HG03045 (cell line): ENCODE data around the gene WDR54.
"Not testable (repeated sequence)": the region's sequence is repeated elsewhere in the genome, so short reads cannot be mapped to it uniquely, and the experiment has no call there.

Source experiments
- ATAC-seq: cut with Tn5 transposase; IDR thresholded peaks from one replicate; pipeline ENCODE4 v1.9.1; 2021; ENCODE audit warnings: mild to moderate bottlenecking, moderate library complexity; ENCODE audit not compliant: unreplicated experiment

The WDR54 gene

DNA sequence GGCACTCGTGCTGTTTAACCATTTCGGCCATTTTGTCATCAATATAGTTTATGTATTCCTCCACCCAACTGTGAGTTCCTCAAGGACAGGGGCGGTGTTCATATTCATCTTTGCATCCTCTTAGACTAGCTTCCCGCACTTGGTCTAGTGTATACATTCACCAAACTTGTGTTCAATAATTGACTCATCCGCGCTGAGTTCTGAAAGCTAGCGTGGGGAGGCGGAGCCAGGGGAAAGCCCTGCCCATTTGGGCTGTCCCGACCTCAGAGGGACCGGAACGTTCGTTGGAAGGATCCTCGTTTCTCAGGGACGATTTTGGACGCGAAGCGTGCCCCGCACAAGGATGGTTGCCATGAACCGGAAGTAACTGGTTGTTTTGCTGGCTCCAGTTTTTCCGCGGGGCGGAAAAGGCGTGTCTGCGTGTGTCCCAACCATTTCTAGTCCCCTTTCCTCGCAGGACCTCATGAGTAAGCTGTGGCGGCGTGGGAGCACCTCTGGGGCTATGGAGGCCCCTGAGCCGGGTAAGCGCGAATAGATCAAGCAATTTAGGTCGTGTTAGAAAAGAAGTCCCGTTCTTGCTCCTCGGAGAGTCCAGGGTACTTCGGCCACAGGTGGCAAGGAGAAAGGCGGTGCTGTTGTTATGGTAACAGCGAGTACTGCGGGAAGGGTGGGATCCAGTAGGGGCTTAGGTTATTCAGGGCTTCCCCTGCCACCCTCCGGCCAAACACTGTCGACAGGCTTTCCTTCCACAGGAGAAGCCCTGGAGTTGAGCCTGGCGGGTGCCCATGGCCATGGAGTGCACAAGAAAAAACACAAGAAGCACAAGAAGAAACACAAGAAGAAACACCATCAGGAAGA is 33.4 kb downstream of the WDR54 start, which contains the start of gene INO80B:
INO80B (plus strand) TSS at position 434 of the 858 bp plus-strand sequence; CDS start at position 464, 30 bp downstream.
- ATAC-seq = peak; percentile 36

DNA sequence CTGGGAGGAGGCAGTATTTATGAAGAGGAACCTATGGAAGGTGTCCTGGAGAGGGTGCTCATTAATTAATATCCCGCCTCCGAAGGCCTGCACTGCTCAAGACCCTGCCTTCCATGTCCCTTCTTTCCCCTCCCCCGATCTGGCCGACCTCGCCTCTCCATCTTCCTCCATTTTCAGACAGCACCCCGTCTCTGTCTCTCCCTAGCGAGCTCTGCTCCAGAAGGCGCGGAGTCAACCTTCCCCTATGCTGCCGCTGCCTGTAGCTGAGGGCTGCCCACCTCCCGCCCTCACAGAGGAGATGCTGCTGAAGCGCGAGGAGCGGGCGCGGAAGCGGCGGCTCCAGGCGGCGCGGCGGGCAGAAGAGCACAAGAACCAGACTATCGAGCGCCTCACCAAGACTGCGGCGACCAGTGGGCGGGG is 35.6 kb downstream of the WDR54 start:
- no peak for ATAC-seq

DNA sequence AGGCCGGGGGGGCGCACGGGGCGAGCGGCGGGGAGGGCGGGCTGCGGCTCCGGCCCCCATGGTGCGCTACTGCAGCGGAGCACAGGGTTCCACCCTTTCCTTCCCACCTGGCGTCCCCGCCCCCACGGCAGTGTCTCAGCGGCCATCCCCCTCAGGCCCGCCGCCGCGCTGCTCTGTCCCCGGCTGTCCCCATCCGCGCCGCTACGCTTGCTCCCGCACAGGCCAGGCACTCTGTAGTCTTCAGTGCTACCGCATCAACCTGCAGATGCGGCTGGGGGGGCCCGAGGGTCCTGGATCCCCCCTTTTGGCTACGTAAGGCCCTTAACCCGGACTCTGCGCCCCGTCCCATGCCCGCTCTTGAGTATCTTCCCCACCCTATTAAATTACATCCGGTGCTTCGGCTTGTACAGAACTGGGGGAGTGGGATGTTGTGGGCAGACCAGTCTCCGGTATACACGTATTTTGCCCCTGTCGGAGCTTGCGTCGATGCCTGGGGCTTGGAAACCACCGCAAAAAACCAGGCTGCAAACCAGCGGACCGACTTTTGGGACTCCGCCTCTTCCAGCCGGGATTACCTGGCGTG is 36.1 kb downstream of the WDR54 start:
- ATAC-seq = peak; percentile 40

DNA sequence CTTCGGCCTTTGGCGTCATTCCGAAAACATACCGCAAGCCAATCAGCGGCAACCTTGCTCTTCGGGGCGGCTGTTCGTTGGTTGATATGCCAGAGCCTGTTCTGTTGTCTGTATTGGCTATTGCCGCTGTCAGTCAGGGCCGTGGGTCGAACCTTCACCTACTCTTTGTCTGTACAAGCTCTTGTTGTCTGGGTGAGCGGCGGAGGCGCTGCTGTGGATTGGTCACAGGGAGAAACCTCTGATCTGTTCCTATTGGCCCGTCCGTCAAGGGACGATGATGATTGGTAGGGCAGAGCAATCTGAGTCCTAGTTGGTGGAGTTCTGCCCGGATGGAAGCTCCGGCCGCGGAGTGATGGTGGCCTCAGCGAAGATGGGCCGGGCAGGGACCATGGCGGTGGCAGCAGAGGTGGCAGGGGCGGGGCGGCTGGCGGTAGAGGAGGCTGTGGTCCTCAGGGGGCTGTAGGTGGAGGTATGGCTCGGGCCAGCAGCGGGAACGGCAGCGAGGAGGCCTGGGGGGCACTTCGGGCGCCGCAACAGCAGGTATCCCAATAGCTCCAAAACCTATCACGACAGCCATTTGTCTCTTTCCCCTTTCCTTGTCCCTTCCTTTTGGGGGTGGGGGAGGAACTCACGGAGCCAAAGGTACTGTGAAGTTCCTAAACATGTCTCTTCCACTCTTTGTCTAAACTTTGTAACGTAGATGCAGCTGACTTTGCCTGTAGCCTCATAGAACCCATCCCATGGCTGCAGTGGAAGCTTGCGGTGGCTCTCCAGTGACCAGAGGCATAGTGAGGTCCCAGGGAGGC is 36.8 kb downstream of the WDR54 start, which contains the start of gene WBP1:
WBP1 (plus strand) TSS at position 307 of the 806 bp plus-strand sequence; CDS start at position 472, 165 bp downstream.
- peak; percentile 85 for ATAC-seq

DNA sequence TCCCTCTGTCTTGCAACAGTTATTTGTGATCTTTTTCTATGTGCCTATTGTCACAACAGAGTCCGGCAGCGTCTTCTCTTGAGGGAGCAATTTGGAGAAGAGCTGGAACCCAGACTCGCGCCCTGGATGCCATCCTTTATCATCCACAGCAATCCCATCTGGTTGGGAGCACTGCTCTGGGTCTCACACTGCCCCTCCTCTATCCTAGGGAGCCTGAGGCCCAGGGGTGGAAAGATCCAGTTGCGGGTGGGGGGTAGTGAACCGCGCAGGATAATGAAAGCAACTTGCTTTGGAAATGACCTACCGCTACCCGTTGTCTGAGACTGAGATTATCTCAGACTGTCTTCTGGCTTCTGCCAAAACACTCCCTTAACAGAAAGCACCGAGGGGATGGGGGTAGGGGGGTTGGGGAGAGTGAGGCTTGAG is 37.4 kb downstream of the WDR54 start:
- no peak for ATAC-seq

DNA sequence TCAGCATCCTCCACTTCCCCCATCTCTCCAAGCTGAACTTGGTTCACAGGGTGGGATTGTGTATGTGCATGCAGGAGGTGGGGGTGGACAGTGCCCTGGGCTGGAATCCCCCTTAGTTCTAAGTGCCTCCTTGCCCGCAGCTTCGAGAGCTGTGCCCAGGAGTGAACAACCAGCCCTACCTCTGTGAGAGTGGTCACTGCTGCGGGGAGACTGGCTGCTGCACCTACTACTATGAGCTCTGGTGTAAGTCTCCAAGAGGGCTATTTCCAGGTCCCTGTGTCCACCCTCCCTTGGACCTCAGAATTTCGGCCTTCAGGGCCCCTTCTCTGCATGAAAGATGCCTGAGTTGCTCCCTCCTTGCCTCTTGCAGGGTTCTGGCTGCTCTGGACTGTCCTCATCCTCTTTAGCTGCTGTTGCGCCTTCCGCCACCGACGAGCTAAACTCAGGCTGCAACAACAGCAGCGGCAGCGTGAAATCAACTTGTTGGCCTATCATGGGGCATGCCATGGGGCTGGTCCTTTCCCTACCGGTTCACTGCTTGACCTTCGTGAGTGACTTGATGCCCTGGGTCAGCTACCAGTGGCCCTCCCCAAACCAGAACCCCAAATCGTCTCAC is 38.1 kb downstream of the WDR54 start:
- ATAC-seq = not testable (repeated sequence)

DNA sequence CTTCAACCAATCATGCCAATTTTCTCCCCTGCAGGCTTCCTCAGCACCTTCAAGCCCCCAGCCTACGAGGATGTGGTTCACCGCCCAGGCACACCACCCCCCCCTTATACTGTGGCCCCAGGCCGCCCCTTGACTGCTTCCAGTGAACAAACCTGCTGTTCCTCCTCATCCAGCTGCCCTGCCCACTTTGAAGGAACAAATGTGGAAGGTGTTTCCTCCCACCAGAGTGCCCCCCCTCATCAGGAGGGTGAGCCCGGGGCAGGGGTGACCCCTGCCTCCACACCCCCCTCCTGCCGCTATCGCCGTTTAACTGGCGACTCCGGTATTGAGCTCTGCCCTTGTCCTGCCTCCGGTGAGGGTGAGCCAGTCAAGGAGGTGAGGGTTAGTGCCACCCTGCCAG is 38.7 kb downstream of the WDR54 start:
- ATAC-seq = not testable (repeated sequence)

DNA sequence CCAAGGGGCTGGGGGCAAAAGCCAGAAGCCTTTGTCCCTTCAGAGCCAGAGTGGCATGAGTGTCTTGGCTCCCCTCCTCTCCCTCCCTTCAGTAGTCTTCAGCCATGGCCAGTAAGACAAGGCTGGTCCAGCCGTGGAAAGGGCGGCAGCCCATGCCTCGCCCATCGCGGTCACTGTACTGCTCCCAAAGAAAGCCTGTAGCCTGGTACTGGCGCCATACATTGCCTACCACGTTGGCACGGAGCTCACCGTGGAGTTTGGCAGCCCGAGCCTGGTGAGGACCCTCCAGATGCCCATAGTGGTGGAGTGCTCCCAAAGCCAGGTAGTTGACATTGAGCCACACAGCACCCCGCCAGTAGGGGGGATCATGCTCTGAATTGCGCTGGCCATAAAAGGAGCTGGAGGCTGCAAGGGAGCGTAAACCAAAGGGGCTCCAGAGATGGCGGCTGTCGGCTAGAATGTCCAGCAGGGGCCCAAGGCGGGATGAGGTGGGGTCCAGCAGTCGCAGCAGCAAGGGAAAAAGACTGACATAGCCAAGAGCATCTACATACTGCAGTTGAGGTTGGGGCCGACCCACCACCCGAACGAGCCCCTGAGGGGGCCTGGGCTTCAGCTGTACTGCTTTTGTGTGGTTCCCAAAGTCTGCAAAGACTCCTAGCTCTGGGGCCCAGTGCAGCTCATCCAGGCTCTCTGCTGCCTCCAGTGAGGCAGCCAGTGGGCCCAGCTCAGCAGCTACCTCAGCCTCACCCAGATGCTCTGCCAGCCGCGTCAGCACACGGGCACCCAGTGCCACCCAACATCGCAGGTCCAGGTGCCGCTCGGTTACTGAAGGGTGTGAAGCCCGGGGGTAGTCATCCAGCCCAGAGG is 39.9 kb downstream of the WDR54 start:
- no peak for ATAC-seq

DNA sequence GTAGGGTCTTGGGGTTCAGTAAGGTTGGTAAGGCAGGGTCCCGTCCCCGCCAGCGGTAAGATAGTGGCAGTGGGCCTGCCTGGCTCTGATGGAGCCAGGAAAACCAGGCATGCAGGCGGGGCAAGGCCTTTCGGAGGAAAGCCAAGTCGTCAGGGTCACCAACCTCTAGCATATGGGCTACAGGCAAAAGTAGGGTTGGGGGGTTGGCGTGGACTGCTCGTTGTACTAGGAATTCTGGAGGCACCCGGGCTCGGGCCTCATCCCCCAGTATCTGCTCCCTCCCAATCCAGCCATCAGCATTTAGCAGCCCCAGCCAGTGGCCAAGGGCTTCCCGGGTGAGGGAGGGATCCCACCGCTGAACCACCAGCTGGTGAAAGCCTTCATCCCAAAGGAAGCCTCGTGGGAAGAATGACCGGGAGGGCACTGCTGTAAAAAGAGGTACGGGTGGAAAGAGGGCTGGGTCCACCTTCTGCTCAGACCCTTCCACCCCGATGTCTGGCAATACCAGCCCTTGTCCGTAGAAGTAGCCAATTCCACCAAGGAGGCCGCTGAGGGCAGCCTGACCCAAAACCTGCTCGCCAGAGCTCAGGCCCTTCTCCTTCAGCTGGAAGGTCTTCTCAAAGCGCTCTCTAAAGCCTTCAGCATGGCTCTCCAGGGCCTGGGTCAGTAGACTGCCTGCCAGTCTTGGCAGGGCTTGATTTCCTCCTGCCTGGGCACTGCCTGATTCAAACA is 40.7 kb downstream of the WDR54 start:
- ATAC-seq = no peak

DNA sequence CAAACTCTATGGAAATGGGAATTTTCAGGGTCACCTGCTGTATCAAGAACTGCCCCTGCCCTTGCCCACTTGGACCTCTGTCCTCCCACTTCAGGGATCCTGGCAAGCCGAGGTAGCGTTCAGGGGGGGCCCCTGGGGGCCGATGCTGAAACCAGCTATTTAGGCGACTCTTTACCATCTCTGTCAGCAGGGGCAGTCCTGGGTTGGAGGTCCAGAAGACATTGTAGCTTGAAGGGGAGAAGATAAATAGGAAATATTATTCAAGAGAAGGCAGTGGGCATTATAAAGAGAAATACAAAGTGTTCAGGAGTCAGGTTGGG is 41.2 kb downstream of the WDR54 start:
- no peak for ATAC-seq

DNA sequence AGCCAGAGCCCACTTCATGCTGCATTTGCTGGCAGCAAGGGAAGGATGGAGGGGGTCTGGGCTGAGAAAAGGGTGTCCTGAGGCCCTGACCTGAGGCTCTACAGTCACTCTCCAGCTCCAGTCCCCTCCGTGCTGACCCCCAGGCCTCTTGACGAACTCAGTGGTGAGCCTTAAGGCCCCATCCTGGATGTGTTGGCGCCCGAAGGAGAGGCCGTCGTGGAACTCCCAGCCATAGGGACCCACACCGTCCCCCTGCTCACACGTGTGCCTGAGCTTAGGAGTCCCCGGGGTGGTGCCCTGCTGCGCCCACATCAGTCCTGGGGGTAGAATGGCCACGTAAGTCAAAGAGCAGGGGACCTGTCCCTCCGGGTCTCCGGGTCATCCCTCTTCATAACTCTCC is 42.9 kb downstream of the WDR54 start:
- no peak for ATAC-seq

DNA sequence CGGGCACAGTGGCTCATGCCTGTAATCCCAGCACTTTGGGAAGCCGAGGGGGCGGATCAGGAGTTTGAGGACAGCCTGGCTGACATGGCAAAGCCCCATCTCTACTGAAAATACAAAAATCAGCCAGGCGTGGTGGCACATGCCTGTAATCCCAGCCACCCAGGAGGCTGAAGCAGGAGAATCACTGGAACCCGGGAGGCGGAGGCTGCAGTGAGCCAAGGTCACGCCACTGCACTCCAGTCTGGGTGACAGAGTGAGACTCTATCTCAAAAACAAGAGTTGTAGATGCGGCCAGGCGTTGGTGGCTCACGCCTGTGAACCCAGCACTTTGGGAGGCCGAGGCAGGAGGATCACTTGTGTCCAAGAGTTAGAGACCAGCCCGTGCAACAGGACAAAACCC is 49.2 kb downstream of the WDR54 start:
- ATAC-seq = not testable (repeated sequence)

DNA sequence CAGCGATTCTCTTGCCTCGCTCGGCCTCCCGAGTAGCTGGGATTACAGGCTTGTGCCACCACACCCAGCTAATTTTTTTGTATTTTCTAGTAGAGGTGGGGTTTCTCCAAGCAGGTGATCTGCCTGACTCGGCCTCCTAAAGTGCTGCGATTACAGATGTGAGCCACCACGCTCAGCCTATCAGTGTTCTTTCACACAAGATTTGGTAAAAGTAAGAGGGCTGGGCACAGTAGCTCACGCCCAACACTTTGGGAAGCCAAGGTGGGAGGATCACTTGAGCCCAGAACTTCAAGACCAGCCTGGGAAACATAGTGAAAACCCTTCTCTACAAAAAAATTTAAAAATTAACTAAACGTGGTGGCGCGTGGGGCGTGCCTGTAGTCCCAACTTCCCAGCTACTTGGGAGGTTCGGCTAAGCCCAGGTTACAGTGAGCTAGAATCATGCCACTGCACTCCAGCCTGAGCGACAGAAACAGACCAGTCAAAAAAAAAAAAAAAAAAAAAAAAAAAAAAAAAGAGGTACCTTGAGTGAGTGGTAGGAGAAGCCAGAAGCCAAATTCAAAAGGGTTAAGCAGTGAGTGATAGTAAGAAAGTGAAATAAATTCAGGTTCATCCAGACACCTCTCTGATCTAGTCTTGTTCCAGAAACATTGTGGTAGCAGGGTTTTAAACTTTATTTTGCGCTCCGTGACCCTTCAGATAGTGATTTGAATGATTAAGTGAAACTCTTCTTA is 50.0 kb downstream of the WDR54 start:
- no peak for ATAC-seq

DNA sequence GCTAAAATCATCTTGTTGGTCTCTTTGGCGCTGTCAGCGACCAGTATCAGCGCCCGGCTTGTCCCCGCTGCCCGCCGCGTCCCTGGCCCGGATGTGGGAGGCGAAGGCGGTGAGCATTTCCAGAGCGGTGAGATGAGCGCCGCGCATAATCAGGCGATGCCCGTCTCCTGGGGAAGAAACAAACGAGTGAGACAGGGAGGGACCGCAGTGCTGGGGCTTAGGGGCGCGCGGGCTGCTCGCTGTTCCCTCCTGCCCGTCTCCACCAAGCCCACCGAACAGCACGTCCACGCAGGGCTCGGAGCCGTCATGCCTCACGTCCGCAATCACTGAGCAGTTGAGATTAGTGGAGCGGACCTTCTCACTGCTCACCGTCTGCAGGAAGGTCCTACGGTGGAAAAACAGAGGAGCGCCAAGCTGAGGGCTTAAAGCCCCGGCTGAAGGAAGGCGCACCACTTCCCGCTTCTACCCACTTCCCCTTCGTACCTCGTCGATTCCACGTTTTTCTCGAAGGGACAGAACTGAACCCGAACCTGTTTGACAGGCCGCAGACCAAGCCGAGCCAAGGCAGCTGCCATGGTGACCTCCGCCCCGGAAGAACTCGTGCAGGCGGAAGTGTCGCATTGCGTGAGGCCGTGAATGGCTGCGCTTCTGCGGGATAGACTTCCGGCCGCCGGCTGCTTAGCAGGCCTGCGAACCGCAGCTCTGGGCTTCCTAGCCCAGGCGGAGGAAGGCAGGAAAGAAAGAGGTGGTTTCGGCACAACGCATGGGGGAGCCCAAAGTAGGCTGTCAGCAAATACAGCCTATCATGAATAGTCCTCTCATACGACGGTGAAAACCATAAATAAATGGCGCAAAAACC is 50.8 kb downstream of the WDR54 start, which contains the start of gene MRPL53:
MRPL53 (minus strand) TSS at position 595 of the 859 bp plus-strand sequence; CDS start at position 575, 20 bp downstream.
- ATAC-seq = peak; percentile 89

DNA sequence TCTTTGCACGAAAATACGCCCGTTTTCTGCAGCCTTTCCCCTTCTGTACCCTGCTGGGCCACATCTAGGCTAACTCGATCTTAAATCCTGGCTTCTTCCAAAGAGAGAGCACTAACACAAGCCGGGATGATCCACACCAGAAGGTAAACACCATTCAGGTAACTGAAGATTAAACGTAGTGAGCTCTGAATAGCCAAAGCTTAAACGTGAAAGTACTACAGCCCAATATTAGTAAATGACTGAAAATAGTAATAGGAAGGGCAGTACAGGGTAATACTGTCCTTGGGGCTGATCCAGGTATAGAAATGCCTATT is 51.4 kb downstream of the WDR54 start:
- ATAC-seq = no peak

DNA sequence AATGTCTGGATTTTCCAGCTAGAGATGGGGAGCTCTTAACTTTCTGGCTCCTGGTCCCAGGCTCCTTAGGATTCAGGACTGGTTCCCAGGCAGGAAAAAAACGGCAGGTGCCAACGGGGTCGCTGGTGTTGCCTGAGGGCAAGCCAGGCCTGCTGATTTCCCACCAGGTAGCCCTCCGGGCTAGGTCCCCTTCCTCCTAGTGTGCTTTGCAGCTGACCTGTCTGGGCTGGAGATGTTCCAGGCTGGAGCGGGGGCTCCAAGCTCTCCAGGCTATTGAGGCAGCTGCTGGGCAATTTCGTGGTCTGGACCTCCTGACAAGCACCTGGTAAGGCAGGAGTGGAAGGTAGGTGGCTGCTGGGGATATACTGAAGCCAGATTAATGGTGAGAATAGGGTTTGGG is 53.0 kb downstream of the WDR54 start:
- ATAC-seq = no peak

DNA sequence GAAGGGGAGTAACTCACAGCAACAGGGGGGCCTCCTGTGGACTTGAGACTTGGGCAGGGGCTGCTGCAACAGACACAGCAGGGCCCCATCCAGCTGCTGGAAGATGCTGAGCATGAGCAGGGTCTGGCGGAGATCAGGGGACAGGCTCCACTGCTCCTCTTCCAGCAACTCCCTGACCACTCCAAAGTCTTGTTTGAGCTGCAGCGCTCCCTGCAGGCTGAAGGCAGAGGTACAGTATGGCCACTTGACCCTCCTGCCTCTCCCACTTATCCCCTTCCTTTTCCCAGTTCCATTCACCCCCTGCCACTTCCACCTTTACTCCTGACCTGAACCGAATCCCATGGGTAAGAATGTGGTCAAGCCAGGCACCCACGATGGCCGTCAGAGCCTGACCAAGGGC is 53.4 kb downstream of the WDR54 start:
- no peak for ATAC-seq
